Measurements from ENCODE around the gene METRNL. TPM values are rescaled to one million over a fixed set of nuclear protein-coding genes. Genes with fewer than 3 reads are reported as not detected.
A peak's percentile ranks its signal among the peaks of the same experiment; 100 is the strongest.
"Not testable (repeated sequence)": the region's sequence is repeated elsewhere in the genome, so short reads cannot be mapped to it uniquely, and the experiment has no call there.

Gene METRNL
- total RNA-seq, 1 donor from 2014 or later, result 257 TPM

DNA sequence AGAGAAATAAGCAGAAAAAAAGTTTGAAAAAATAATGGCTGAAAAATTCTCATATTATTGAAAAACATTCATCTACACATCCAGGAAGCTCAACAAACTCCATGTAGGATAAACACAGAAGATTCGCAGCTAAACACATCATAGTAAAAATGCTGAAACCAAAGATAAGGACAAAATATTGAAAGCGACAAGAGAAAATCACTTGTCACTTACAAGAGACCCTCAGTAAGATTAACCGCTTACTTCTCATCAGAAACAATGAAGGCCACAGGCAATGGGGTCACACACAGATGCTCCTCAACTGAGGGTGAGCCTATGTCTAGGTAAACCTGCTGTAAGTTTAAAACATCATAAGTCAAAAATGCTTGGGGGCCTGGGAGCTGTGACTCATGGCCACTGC is 38.1 kb upstream of the METRNL start:
- Histone ChIP-seq H3K27ac (no peak overlapping the region), H3K27me3 (no peaks in the 10 kb centered on the region), H3K4me1 (no peaks in the 10 kb centered on the region), H3K9me3 (peaks cover 4 to 22% of the 10 kb centered on the region in 2 donors), H3K4me3 (no peak overlapping the region), H3K36me3 (peaks cover 3 to 20% of the 10 kb centered on the region in 2 donors)
- no peak for DNase-seq (ENCODE audit: low spot score in 2 of 2)
- intact Hi-C loops (cut with DNase I), result no loop called here
- TF ChIP-seq CTCF (IDR thresholded peaks at IDR 0.05), result no peak

- Histone ChIP-seq H3K4me1 (no peaks in the 10 kb centered on the region), H3K9me3 (peaks cover 4 to 22% of the 10 kb centered on the region in 2 donors), H3K4me3 (no peak overlapping the region), H3K27me3 (no peaks in the 10 kb centered on the region), H3K27ac (no peak overlapping the region), H3K36me3 (peaks cover 3 to 16% of the 10 kb centered on the region in 2 donors)
- TF ChIP-seq CTCF (IDR thresholded peaks at IDR 0.05), result no peak
- intact Hi-C loops (cut with DNase I), result no loop called here
- DNase-seq (ENCODE audit: low spot score in 2 of 2), result no peak
Measured at GRCh38 chr17:83042522-83043158, 36.8 kb upstream of the METRNL start.

DNA sequence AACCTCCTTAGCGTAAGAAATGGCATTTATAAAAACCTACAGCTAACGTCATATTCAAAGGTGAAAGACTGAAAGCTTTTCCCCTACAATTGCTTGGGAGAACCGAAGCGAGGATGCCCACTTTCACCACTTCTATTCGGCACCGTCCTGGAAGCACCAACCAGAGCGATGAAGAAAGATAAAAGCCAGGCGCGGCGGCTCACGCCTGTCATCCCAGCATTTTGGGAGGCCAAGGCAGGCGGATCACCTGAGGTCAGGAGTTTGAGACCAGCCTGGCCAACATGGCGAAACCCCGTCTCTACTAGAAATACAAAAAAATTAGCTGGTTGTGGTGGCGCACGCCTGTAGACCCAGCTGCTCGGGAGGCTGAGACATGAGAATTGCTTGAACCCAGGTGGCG is 34.9 kb upstream of the METRNL start:
- H3K27ac ChIP-seq; DNase-seq (ENCODE audit: low spot score in 2 of 2); intact Hi-C loops (cut with DNase I); H3K4me1 ChIP-seq; H3K4me3 ChIP-seq; H3K27me3 ChIP-seq: not testable (repeated sequence)
- Histone ChIP-seq H3K36me3 (peaks cover 3 to 16% of the 10 kb centered on the region in 2 donors), H3K9me3 (peaks cover 4 to 22% of the 10 kb centered on the region in 2 donors)

GRCh38 chr17:83046448-83047181 is 32.8 kb upstream of the METRNL start:
- no peak for DNase-seq (ENCODE audit: low spot score in 2 of 2)
- Histone ChIP-seq H3K36me3 (peaks cover 0 to 13% of the 10 kb centered on the region in 2 donors), H3K9me3 (peaks cover under 1 to 9% of the 10 kb centered on the region in 2 donors), H3K27ac (no peak overlapping the region), H3K4me1 (peaks cover 4% of the 10 kb centered on the region in 2 donors), H3K27me3 (no peaks in the 10 kb centered on the region), H3K4me3 (no peak overlapping the region)
- TF ChIP-seq CTCF (IDR thresholded peaks at IDR 0.05), result no peak
- intact Hi-C loops (cut with DNase I), result no loop called here

- Histone ChIP-seq H3K27ac (no peak overlapping the region), H3K9me3 (peaks cover 0 to 4% of the 10 kb centered on the region in 2 donors), H3K4me3 (no peak overlapping the region), H3K4me1 (peaks cover 5 to 6% of the 10 kb centered on the region in 2 donors), H3K36me3 (peaks cover 0 to 8% of the 10 kb centered on the region in 2 donors), H3K27me3 (no peaks in the 10 kb centered on the region)
- DNase-seq (ENCODE audit: low spot score in 2 of 2), result no peak
- intact Hi-C loops (cut with DNase I), result no loop called here
- TF ChIP-seq CTCF (IDR thresholded peaks at IDR 0.05), result no peak
Measured at GRCh38 chr17:83047182-83047478, 32.3 kb upstream of the METRNL start.

DNA sequence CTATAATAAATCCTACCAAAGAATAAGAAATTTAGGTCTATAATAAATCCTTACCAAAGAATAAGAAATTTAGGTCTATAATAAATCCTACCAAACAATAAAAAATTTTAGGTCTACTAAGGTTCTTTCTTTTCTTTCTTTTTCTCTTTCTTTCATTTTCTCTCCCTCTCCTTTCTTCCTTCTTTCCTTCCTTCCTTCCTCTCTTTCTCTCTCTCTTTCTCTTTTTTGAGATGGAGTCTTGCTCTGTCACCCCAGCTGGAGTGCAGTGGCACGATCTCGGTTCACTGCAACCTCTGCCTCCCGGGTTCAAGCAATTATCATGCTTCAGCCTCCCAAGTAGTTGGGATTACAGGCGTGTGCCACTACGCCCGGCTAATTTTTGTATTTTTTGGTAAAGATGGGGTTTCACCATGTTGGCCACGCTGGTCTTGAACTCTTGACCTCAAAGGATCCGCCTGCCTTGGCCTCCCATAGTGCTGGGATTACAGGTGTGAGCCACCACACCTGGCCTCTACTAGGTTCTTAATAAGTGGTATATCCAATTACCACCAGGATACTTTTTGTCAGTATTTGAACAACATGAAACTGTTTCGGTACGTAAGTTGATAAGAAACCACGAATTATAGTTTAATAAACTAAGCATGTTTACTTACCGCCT is 31.5 kb upstream of the METRNL start:
- intact Hi-C loops (cut with DNase I); H3K4me3 ChIP-seq; H3K4me1 ChIP-seq; H3K36me3 ChIP-seq; H3K9me3 ChIP-seq; H3K27me3 ChIP-seq; DNase-seq (ENCODE audit: low spot score in 2 of 2): not testable (repeated sequence)
- peak overlapping the region in 1 of 2 donors; percentile 57 for H3K27ac ChIP-seq
